IMR-90 (cell line): ENCODE measurements around the gene DAPL1.

ENCODE experiments used
- BHLHE40 ChIP-seq: fragments of 150-350 bp; IDR thresholded peaks from 2 replicates; pipeline ENCODE4 v1.6.1; 2016; ENCODE audit warnings: mild to moderate bottlenecking, low read depth, low read length
- CEBPB ChIP-seq: IDR thresholded peaks from 2 replicates; pipeline ENCODE4 v1.6.1; 2012; ENCODE audit warnings: low read depth, low read length, improper control_type of control experiment
- CTCF ChIP-seq: conservative IDR thresholded peaks from 2 replicates; pipeline ENCODE4 v1.5.1; 2012; ENCODE audit warnings: mild to moderate bottlenecking, low read depth, low read length, improper control_type of control experiment
- ELK1 ChIP-seq: fragments of 150-350 bp; IDR thresholded peaks from 2 replicates; pipeline ENCODE4 v1.6.1; 2016; ENCODE audit warnings: low read depth, mild to moderate bottlenecking, low read length, moderate library complexity, borderline replicate concordance
- FOS ChIP-seq: fragments of 150-350 bp; IDR thresholded peaks from 2 replicates; pipeline ENCODE4 v1.6.1; 2016; ENCODE audit warnings: low read depth, low read length
- MAZ ChIP-seq: IDR thresholded peaks from 2 replicates; pipeline ENCODE4 v1.6.1; 2012; ENCODE audit warnings: low read depth, mild to moderate bottlenecking, low read length, improper control_type of control experiment, moderate library complexity, borderline replicate concordance
- MXI1 ChIP-seq: IDR thresholded peaks from 2 replicates; pipeline ENCODE4 v1.6.1; 2012; ENCODE audit warnings: low read depth, mild to moderate bottlenecking, low read length, moderate library complexity, borderline replicate concordance
- NFE2L2 ChIP-seq: fragments of 150-350 bp; IDR thresholded peaks from 2 replicates; pipeline ENCODE4 v1.6.1; 2016; ENCODE audit warnings: low read depth, mild to moderate bottlenecking, low read length
- POLR2A ChIP-seq: IDR thresholded peaks from 2 replicates; pipeline ENCODE4 v1.6.1; 2012; ENCODE audit warnings: mild to moderate bottlenecking, low read depth, low read length
- RAD21 ChIP-seq: IDR thresholded peaks from 2 replicates; pipeline ENCODE4 v1.6.1; 2012; ENCODE audit warnings: low read length, improper control_type of control experiment
- RCOR1 ChIP-seq: IDR thresholded peaks from 2 replicates; pipeline ENCODE4 v1.6.1; 2012; ENCODE audit warnings: mild to moderate bottlenecking, low read length, improper control_type of control experiment; ENCODE audit not compliant: insufficient replicate concordance
- RFX5 ChIP-seq: IDR thresholded peaks from 2 replicates; pipeline ENCODE4 v1.8.0; 2012; ENCODE audit warnings: low read depth, mild to moderate bottlenecking, low read length, moderate library complexity
- SMC3 ChIP-seq: fragments of 150-350 bp; IDR thresholded peaks from 2 replicates; pipeline ENCODE4 v1.6.1; 2016; ENCODE audit warnings: low read depth, mild to moderate bottlenecking, antibody characterized with exemption, low read length, moderate library complexity
- USF2 ChIP-seq: fragments of 150-350 bp; IDR thresholded peaks from 2 replicates; pipeline ENCODE4 v1.6.1; 2017; ENCODE audit warnings: mild to moderate bottlenecking, antibody characterized with exemption, low read length, low read depth

GRCh38 chr2:158756976-158757375 lies 38.1 kb upstream of the DAPL1 start:
- TF ChIP-seq CTCF (no peak), ELK1 (no peak), FOS (no peak), POLR2A (no peak), SMC3 (no peak), RAD21 (no peak), MXI1 (no peak), NFE2L2 (no peak), CEBPB (no peak), USF2 (no peak), RCOR1 (no peak), RFX5 (no peak), MAZ (no peak), BHLHE40 (no peak)
